Astrocyte of the cerebellum (primary cell): ENCODE data around the gene VPS26A.

Source experiments
- DNase-seq: peaks from one replicate; pipeline ENCODE4 v3.0.0-alpha.2; 2011; ENCODE audit warnings: low read depth
- H3K4me3 ChIP-seq: 2 replicates; pipeline ENCODE4 v1.5.1; 2011; ENCODE audit warnings: mild to moderate bottlenecking, low read depth, low read length, moderate library complexity
- in situ Hi-C: cut with HindIII; loops from 2 replicates; pipeline ENCODE4 v1.10.0; 2017; ENCODE audit warnings: low sequenced_read_pairs
- TF ChIP-seq, protein P1 (sequence below): IDR thresholded peaks from 2 replicates; pipeline ENCODE4 v1.5.1; 2012; ENCODE audit warnings: low read length, low read depth, moderate library complexity, mild to moderate bottlenecking; ENCODE audit errors: missing control alignments

VPS26A gene

GRCh38 chr10:69180525-69181204 lies 56.7 kb downstream of the VPS26A start:
- TF ChIP-seq, protein P1, sequence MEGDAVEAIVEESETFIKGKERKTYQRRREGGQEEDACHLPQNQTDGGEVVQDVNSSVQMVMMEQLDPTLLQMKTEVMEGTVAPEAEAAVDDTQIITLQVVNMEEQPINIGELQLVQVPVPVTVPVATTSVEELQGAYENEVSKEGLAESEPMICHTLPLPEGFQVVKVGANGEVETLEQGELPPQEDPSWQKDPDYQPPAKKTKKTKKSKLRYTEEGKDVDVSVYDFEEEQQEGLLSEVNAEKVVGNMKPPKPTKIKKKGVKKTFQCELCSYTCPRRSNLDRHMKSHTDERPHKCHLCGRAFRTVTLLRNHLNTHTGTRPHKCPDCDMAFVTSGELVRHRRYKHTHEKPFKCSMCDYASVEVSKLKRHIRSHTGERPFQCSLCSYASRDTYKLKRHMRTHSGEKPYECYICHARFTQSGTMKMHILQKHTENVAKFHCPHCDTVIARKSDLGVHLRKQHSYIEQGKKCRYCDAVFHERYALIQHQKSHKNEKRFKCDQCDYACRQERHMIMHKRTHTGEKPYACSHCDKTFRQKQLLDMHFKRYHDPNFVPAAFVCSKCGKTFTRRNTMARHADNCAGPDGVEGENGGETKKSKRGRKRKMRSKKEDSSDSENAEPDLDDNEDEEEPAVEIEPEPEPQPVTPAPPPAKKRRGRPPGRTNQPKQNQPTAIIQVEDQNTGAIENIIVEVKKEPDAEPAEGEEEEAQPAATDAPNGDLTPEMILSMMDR, result no peak
- H3K4me3 ChIP-seq, result peak overlapping the region; percentile 98
- no peak for DNase-seq
- in situ Hi-C loops, result no loop called here

DNA sequence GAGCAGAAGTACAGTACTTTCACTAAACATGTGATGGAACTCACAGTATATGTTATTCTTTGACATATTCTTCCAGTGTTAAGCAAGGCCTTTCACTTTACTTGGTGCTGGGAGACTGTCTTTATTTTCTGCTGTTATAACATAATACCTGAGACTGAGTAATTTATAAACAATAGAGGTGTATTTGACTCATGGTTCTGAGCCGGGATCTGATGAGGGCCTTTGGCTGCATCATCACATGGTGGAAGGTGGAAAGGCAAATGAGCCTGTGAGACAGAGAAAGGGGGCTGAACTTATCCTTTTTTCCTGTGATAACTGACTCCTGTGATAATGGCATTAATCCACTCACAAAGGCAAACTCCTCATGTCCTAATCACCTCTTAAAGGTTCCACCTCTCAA lies 57.5 kb downstream of the VPS26A start:
- peak overlapping the region; percentile 98 for H3K4me3 ChIP-seq
- TF ChIP-seq, protein P1, result no peak
- in situ Hi-C loops, result no loop called here
- DNase-seq, result no peak

- DNase-seq, result no peak
- no peak overlapping the region for H3K4me3 ChIP-seq
- TF ChIP-seq, protein P1, result no peak
- in situ Hi-C loops, result no loop called here
These were observed 58.0 kb downstream of the VPS26A start for GRCh38 chr10:69182005-69182404.

DNA sequence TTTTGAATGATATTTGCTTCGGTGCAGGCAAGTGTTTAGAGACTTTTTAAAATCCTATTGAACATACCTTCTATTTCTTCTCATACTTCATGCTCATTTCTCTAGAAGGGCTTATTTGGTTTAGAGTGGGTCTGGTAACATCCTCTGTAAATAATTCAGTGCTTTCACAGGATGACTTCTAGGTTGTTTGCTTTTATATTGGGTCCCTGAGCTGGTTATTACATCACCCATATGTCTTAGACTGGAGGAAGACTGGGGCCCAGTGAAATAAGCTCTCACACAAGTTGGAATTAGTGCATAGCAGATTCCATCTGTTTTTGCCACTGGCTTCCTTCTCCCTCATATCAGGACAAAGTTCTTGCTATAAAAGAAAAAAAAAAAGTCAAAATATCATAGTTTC lies 62.5 kb downstream of the VPS26A start:
- no peak overlapping the region for H3K4me3 ChIP-seq
- TF ChIP-seq, protein P1, result no peak
- no peak for DNase-seq
- in situ Hi-C loops, result no loop called here

GRCh38 chr10:69201045-69201444 lies 77.1 kb downstream of the VPS26A start:
- TF ChIP-seq, protein P1, result no peak
- in situ Hi-C loops, result no loop called here
- H3K4me3 ChIP-seq, result no peak overlapping the region
- DNase-seq, result no peak

DNA sequence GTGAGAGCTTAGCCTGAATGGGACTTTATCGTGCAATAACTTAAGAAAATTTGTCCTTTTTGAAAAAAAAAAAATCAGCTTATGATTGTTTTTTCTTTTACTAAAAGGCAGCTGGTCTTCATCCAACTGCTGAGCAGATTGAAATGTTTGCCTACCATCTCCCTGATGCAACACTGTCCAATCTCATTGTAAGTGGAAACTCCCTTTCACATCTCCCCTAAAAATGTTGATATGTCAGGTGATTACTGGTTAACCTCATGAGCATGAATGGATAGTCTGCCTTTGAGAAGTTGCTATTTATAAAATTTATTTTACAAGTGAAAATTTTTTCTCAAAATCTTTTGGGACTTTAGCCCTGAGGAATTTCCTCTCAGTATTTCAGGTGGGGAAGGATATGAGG lies 78.4 kb downstream of the VPS26A start:
- no peak overlapping the region for H3K4me3 ChIP-seq
- DNase-seq, result no peak
- TF ChIP-seq, protein P1, result no peak
- in situ Hi-C loops, result no loop called here
